ENCODE results near the gene KLF11.

GRCh38 chr2:10012963-10013461 is 30.3 kb upstream of the KLF11 start:
- TF ChIP-seq CTCF (IDR thresholded peaks at IDR 0.05): no peak
- TF ChIP-seq POLR2A (IDR thresholded peaks at IDR 0.05): no peak

Measured in lower leg skin (tissue), 3 donors.